Measurements from ENCODE around the gene OBSCN. TPM values are rescaled to one million over a fixed set of nuclear protein-coding genes. Genes with fewer than 3 reads are reported as not detected.
"Not testable (repeated sequence)": the region's sequence is repeated elsewhere in the genome, so short reads cannot be mapped to it uniquely, and the experiment has no call there.

Gene OBSCN
- polyA plus RNA-seq, 1 donor from 2014 or later = 2.3 TPM

GRCh38 chr1:228212966-228213844 lies 5.4 kb downstream of the OBSCN start:
- H3K4me3 Mint-ChIP-seq = peak overlapping the region; percentile 61 to 96 (median 92)
- no peaks in the 10 kb centered on the region for H3K27me3 Mint-ChIP-seq
- H3K4me1 Mint-ChIP-seq = peaks cover 0 to 4% (median 1%) of the 10 kb centered on the region in 3 donors
- peak overlapping the region in 1 of 3 donors; percentile 71 for H3K27ac Mint-ChIP-seq
- H3K36me3 Mint-ChIP-seq = no peaks in the 10 kb centered on the region
- H3K9me3 Mint-ChIP-seq = no peaks in the 10 kb centered on the region

- peak overlapping the region; percentile 45 to 86 (median 63) for H3K4me3 Mint-ChIP-seq
- no peaks in the 10 kb centered on the region for H3K36me3 Mint-ChIP-seq
- no peaks in the 10 kb centered on the region for H3K27me3 Mint-ChIP-seq
- H3K9me3 Mint-ChIP-seq = no peaks in the 10 kb centered on the region
- peaks cover 0 to 4% (median 1%) of the 10 kb centered on the region in 3 donors for H3K4me1 Mint-ChIP-seq
- H3K27ac Mint-ChIP-seq = peak overlapping the region in 1 of 3 donors; percentile 71
Observed at GRCh38 chr1:228213917-228214808, 6.3 kb downstream of the OBSCN start.

- Mint-ChIP-seq H3K36me3 (peaks cover under 1% of the 10 kb centered on the region), H3K27me3 (no peaks in the 10 kb centered on the region), H3K4me1 (peaks cover 0 to 4% (median 1%) of the 10 kb centered on the region in 3 donors), H3K27ac (no peak overlapping the region), H3K9me3 (no peaks in the 10 kb centered on the region), H3K4me3 (peak overlapping the region in 2 of 4 donors; percentile 17 to 20)
Observed at GRCh38 chr1:228214921-228215662, 7.2 kb downstream of the OBSCN start.

- no peaks in the 10 kb centered on the region for H3K9me3 Mint-ChIP-seq
- H3K4me3 Mint-ChIP-seq = peak overlapping the region in 1 of 4 donors; percentile 20
- no peaks in the 10 kb centered on the region for H3K27me3 Mint-ChIP-seq
- peaks cover 2% of the 10 kb centered on the region for H3K36me3 Mint-ChIP-seq
- H3K27ac Mint-ChIP-seq = no peak overlapping the region
- H3K4me1 Mint-ChIP-seq = peaks cover 0 to 4% (median 1%) of the 10 kb centered on the region in 3 donors
Observed at GRCh38 chr1:228215663-228216116, 7.8 kb downstream of the OBSCN start.

- Mint-ChIP-seq H3K36me3 (peaks cover 2% of the 10 kb centered on the region), H3K9me3 (no peaks in the 10 kb centered on the region), H3K4me3 (no peak overlapping the region), H3K27ac (no peak overlapping the region), H3K4me1 (peaks cover 0 to 4% (median 1%) of the 10 kb centered on the region in 3 donors), H3K27me3 (no peaks in the 10 kb centered on the region)
Observed at GRCh38 chr1:228216371-228217320, 8.8 kb downstream of the OBSCN start.

- Mint-ChIP-seq H3K4me1 (peaks cover 0 to 4% (median 1%) of the 10 kb centered on the region in 3 donors), H3K4me3 (no peak overlapping the region), H3K27me3 (no peaks in the 10 kb centered on the region), H3K27ac (peak overlapping the region in 1 of 3 donors; percentile 35), H3K9me3 (no peaks in the 10 kb centered on the region), H3K36me3 (peaks cover 3% of the 10 kb centered on the region)
Observed at GRCh38 chr1:228217551-228218344, 9.9 kb downstream of the OBSCN start.

- no peak overlapping the region for H3K4me3 Mint-ChIP-seq
- no peaks in the 10 kb centered on the region for H3K9me3 Mint-ChIP-seq
- H3K4me1 Mint-ChIP-seq = peaks cover 0 to 2% (median 1%) of the 10 kb centered on the region in 3 donors
- H3K27ac Mint-ChIP-seq = no peak overlapping the region
- H3K36me3 Mint-ChIP-seq = peaks cover 3% of the 10 kb centered on the region
- H3K27me3 Mint-ChIP-seq = no peaks in the 10 kb centered on the region
Observed at GRCh38 chr1:228218513-228219244, 10.8 kb downstream of the OBSCN start.

- H3K9me3 Mint-ChIP-seq = no peaks in the 10 kb centered on the region
- H3K27me3 Mint-ChIP-seq = no peaks in the 10 kb centered on the region
- H3K36me3 Mint-ChIP-seq = peaks cover 5% of the 10 kb centered on the region
- peaks cover 0 to 2% (median 1%) of the 10 kb centered on the region in 3 donors for H3K4me1 Mint-ChIP-seq
- H3K4me3 Mint-ChIP-seq = no peak overlapping the region
- H3K27ac Mint-ChIP-seq = no peak overlapping the region
Observed at GRCh38 chr1:228219245-228219961, 11.6 kb downstream of the OBSCN start.

GRCh38 chr1:228219962-228220780 lies 12.3 kb downstream of the OBSCN start:
- Mint-ChIP-seq H3K36me3 (peaks cover 6% of the 10 kb centered on the region), H3K4me1 (peaks cover 0 to 2% (median 1%) of the 10 kb centered on the region in 3 donors), H3K27ac (no peak overlapping the region), H3K9me3 (no peaks in the 10 kb centered on the region), H3K4me3 (peak overlapping the region in 1 of 4 donors; percentile 21), H3K27me3 (no peaks in the 10 kb centered on the region)

- H3K4me3 Mint-ChIP-seq, H3K27ac Mint-ChIP-seq, H3K27me3 Mint-ChIP-seq, H3K36me3 Mint-ChIP-seq, H3K9me3 Mint-ChIP-seq, H3K4me1 Mint-ChIP-seq: not testable (repeated sequence)
Observed at GRCh38 chr1:228221097-228221496, 13.3 kb downstream of the OBSCN start.

- Mint-ChIP-seq H3K9me3 (no peaks in the 10 kb centered on the region), H3K27me3 (no peaks in the 10 kb centered on the region), H3K27ac (no peak overlapping the region), H3K4me3 (no peak overlapping the region), H3K36me3 (peaks cover 6% of the 10 kb centered on the region), H3K4me1 (peaks cover 0 to 2% (median 1%) of the 10 kb centered on the region in 3 donors)
Observed at GRCh38 chr1:228222548-228222947, 14.7 kb downstream of the OBSCN start.

Data from IgD-negative memory B cell (primary cell).